K562 (cell line): ENCODE data around the gene CEP128. TPM values are rescaled to one million over a fixed set of nuclear protein-coding genes. Genes with fewer than 3 reads are reported as not detected.

Source experiments
- ATAC-seq: fragments of 200-7000 bp; cut with Tn5 transposase; 3 replicates; pipeline ENCODE4 v1.9.1; 2020; ENCODE audit warnings: moderate library complexity
- BruUV-seq: library from RNA; stranded (reverse); fragments of 400-500 nt; replicated peaks from 2 replicates; lab custom pipeline; 2021; lab: Mats Ljungman, UMichigan
- CTCF ChIA-PET: fragments of 300-600 bp; formaldehyde crosslinking; extraction: SDS; loops from one replicate; lab custom pipeline; 2021; ENCODE audit warnings: low intra/inter-chr PET ratio; lab: Yijun Ruan, JAX
- POLR2A ChIA-PET: fragments of 300-600, 350-650 bp; sonication (Branson Sonifier 250); formaldehyde crosslinking; extraction: SDS; loops from one replicate; lab custom pipeline; 2021; ENCODE audit warnings: antibody characterized with exemption, inconsistent platforms; lab: Yijun Ruan, JAX
- DNase-seq, 4 experiments: peaks; one replicate each; pipeline versions ENCODE4 v3.0.0 to v3.0.0-alpha.2; 2011 to 2018; ENCODE audit warnings: low spot score in 3 of 4, mixed read lengths in 3 of 4; ENCODE audit errors: extremely low read depth in 1 of 4
- FAIRE-seq: peaks from 2 replicates; lab custom pipeline; 2011; peaks lifted over from hg19 to GRCh38; lab: Jason Lieb, UNC
- H2AFZ ChIP-seq: 2 replicates; pipeline ENCODE4 v1.6.0; 2011; ENCODE audit warnings: low read depth, low read length, control low read depth, inconsistent platforms
- H3K27ac ChIP-seq: fragments of 200-600 bp; 3 replicates; pipeline ENCODE4 v1.8.0; 2011; ENCODE audit warnings: low read depth, mild to moderate bottlenecking, control low read depth, inconsistent platforms, low read length, moderate library complexity, mixed read lengths; ENCODE audit errors: extremely low read depth
- H3K27me3 ChIP-seq, 2 experiments: fragments of 300-600 bp in 1 of 2; 2 replicates in 1 of 2; 3 replicates in 1 of 2; pipeline versions ENCODE4 v1.6.0 to v1.8.0; 2011; ENCODE audit warnings: inconsistent platforms in 2 of 2, low read length in 2 of 2, mild to moderate bottlenecking in 1 of 2, mixed read lengths in 1 of 2, moderate library complexity in 1 of 2; ENCODE audit not compliant: control insufficient read depth in 2 of 2, insufficient read depth in 2 of 2
- H3K36me3 ChIP-seq: fragments of 300-600 bp; 3 replicates; pipeline ENCODE4 v1.8.0; 2011; ENCODE audit warnings: mild to moderate bottlenecking, low read length, inconsistent platforms; ENCODE audit not compliant: control insufficient read depth, insufficient read depth
- H3K4me1 ChIP-seq, 2 experiments: fragments of 200-600 bp in 1 of 2; replicated peaks in 1 of 2; 2 replicates in 1 of 2; 3 replicates in 1 of 2; pipeline versions ENCODE4 v1.5.1 to v1.8.0; 2011; ENCODE audit warnings: inconsistent platforms in 2 of 2, low read length in 2 of 2, mild to moderate bottlenecking in 1 of 2, mixed read lengths in 1 of 2, moderate library complexity in 1 of 2; ENCODE audit not compliant: control insufficient read depth in 2 of 2, insufficient read depth in 2 of 2
- H3K4me2 ChIP-seq: 2 replicates; pipeline ENCODE4 v1.6.1; 2011; ENCODE audit warnings: low read length, control low read depth, inconsistent platforms, mixed read lengths; ENCODE audit not compliant: insufficient read depth
- H3K4me3 ChIP-seq: fragments of 200-600 bp; sonication (generic), shearing (Covaris generic); 2 replicates; pipeline ENCODE4 v1.5.1; 2016; ENCODE audit warnings: control low read depth, inconsistent platforms
- H3K79me2 ChIP-seq: fragments of 200-600 bp; 3 replicates; pipeline ENCODE4 v1.8.0; 2011; ENCODE audit warnings: low read length, inconsistent platforms; ENCODE audit not compliant: control insufficient read depth, insufficient read depth
- H3K9ac ChIP-seq, 2 experiments: 2 replicates each; pipeline versions ENCODE4 v1.6.0 to v1.6.1; 2011; ENCODE audit warnings: low read depth in 2 of 2, low read length in 2 of 2, control low read depth in 1 of 2, inconsistent platforms in 1 of 2, mild to moderate bottlenecking in 1 of 2, mixed read lengths in 1 of 2; ENCODE audit not compliant: insufficient read depth in 1 of 2
- H3K9me1 ChIP-seq: one replicate; pipeline ENCODE4 v1.6.0; 2011; ENCODE audit warnings: inconsistent platforms, mild to moderate bottlenecking, low read length, moderate library complexity; ENCODE audit not compliant: control insufficient read depth, insufficient read depth
- H3K9me3 ChIP-seq: replicated peaks from 2 replicates; pipeline ENCODE4 v1.5.1; 2011; ENCODE audit warnings: low read depth, low read length, inconsistent platforms; ENCODE audit not compliant: control insufficient read depth, insufficient read depth
- H4K20me1 ChIP-seq: replicated peaks from 2 replicates; pipeline ENCODE4 v1.6.1; 2011; ENCODE audit warnings: low read length, inconsistent platforms, mixed read lengths; ENCODE audit not compliant: control insufficient read depth, insufficient read depth
- ARID4B ChIP-seq: sonication (generic); formaldehyde crosslinking; IDR thresholded peaks from 2 replicates; pipeline ENCODE4 v1.8.0; 2022; ENCODE audit warnings: mild to moderate bottlenecking, missing genetic modification reagents
- C11orf30 ChIP-seq: fragments of 450-650 bp; IDR thresholded peaks from 2 replicates; pipeline ENCODE4 v1.6.1; 2016; ENCODE audit warnings: low read depth, mild to moderate bottlenecking
- CXXC5 ChIP-seq: fragments of 250-450 bp; sonication (Bioruptor Pico); IDR thresholded peaks from 2 replicates; pipeline ENCODE4 v1.8.0; 2022; ENCODE audit warnings: inconsistent platforms, mild to moderate bottlenecking, moderate library complexity
- FOSL1 ChIP-seq: fragments of 200-800 bp; sonication (Bioruptor generic); conservative IDR thresholded peaks from 2 replicates; pipeline ENCODE4 v1.6.1; 2016; ENCODE audit warnings: missing genetic modification characterization, missing compliant biosample characterization
- HOMEZ ChIP-seq: fragments of 250-450 bp; sonication (Bioruptor Pico); IDR thresholded peaks from 2 replicates; pipeline ENCODE4 v1.4.0; 2020; ENCODE audit warnings: mild to moderate bottlenecking, moderate library complexity
- IRF1 ChIP-seq: sonication (generic); formaldehyde crosslinking; IDR thresholded peaks from 2 replicates; pipeline ENCODE4 v1.8.0; 2022; ENCODE audit warnings: missing genetic modification reagents, mild to moderate bottlenecking, borderline replicate concordance
- NFRKB ChIP-seq: fragments of 450-650 bp; IDR thresholded peaks from 2 replicates; pipeline ENCODE4 v1.6.1; 2016; ENCODE audit warnings: low read depth
- NFXL1 ChIP-seq: fragments of 450-650 bp; formaldehyde crosslinking; IDR thresholded peaks from 2 replicates; pipeline ENCODE4 v1.4.0; 2021; ENCODE audit warnings: mild to moderate bottlenecking
- NFYB ChIP-seq: IDR thresholded peaks from 2 replicates; pipeline ENCODE4 v1.6.1; 2011; ENCODE audit warnings: mild to moderate bottlenecking, moderate library complexity; ENCODE audit not compliant: insufficient read length; ENCODE audit errors: extremely low read depth
- SNAPC5 ChIP-seq: fragments of 250-450 bp; sonication (Bioruptor Pico); IDR thresholded peaks from 2 replicates; pipeline ENCODE4 v1.8.0; 2021; ENCODE audit warnings: moderate library complexity, mild to moderate bottlenecking, inconsistent platforms
- THAP12 ChIP-seq: fragments of 250-450 bp; sonication (Bioruptor Pico); IDR thresholded peaks from 2 replicates; pipeline ENCODE4 v1.9.0; 2021; ENCODE audit warnings: mild to moderate bottlenecking, inconsistent platforms
- ZNF354B ChIP-seq: fragments of 250-450 bp; sonication (Bioruptor Pico); IDR thresholded peaks from 2 replicates; pipeline ENCODE4 v1.4.0; 2020
- WGBS: fragments of 100-300 bp; shearing (Covaris generic); methylation state at CpG from one replicate; pipeline ENCODE4 v1.1.6; 2016; ENCODE audit warnings: low coverage, mixed read lengths; ENCODE audit not compliant: insufficient coverage; ENCODE audit errors: missing lambda C conversion rate; 5-methylcytosine and 5-hydroxymethylcytosine counted together
- in situ Hi-C: fragments of 300-500 bp; cut with MboI; formaldehyde crosslinking; loops from 4 replicates; pipeline ENCODE4 v1.15.0; 2018; ENCODE audit warnings: inconsistent platforms, mixed read lengths
- intact Hi-C: fragments of 100-400 bp; cut with micrococcal nuclease; formaldehyde crosslinking; loops from 2 replicates; pipeline ENCODE4 v1.14.2; 2022
- polyA plus RNA-seq, 8 experiments: library from polyadenylated mRNA; depleted of rRNA in 4 of 8; stranded (reverse) in 5 of 8; unstranded in 3 of 8; fragments of >200 nt; fragmentation: Nextera tagmentation in 2 of 8; fragmentation: Illumina TruSeq in 1 of 8; extraction: Ambion mirVana in 2 of 8; extraction: Trizol in 1 of 8; gene quantifications; 2 replicates each; pipeline versions ENCODE4 v1.2.1 to v1.2.3, GENCODE V29; 2011 to 2014; ENCODE audit warnings: inconsistent platforms in 1 of 8, missing spikeins in 1 of 8
- total RNA-seq, 7 experiments: library from RNA; depleted of rRNA in 6 of 7; stranded (reverse); fragments of >200 nt in 6 of 7; fragmentation: Illumina TruSeq in 2 of 7; extraction: Trizol in 2 of 7; gene quantifications; 2 replicates each; pipeline versions ENCODE4 v1.2.1 to v1.2.3, GENCODE V29; 2011 to 2021; ENCODE audit warnings: low replicate concordance in 1 of 7

The CEP128 gene
- total and polyA plus RNA-seq, 9 of the 15 experiments (the other 6 are each of a cell fraction or from before 2014, with no cell fraction given): 2.3 to 9.2 (median 4.6) TPM

- TF ChIP-seq CXXC5 (CRISPR knock-in tag) (no peak), IRF1 (CRISPR knock-in tag) (no peak), THAP12 (CRISPR knock-in tag) (no peak), ZNF354B (CRISPR knock-in tag) (no peak), C11orf30 (no peak), NFRKB (0 out of 2 replicates have a peak, but pooled peaks have one; percentile 13), SNAPC5 (CRISPR knock-in tag) (no peak)
These were observed 658 bp upstream of the CEP128 start (continued) for GRCh38 chr14:80942191-80942600.

GRCh38 chr14:80940146-80940545 lies 1.4 kb downstream of the CEP128 start:
- Histone ChIP-seq H3K9me3 (no peaks in the 10 kb centered on the region), H3K36me3 (peaks cover 2% of the 10 kb centered on the region; the same call in 1 of the 3 replicates), H3K4me1 (peaks cover 0 to 3% of the 10 kb centered on the region in 2 experiments; a peak in 2 of 5 replicates), H3K27me3 (no peaks in the 10 kb centered on the region), H3K27ac (no peak overlapping the region), H2AFZ (no peak overlapping the region), H4K20me1 (no peaks in the 10 kb centered on the region), H3K9me1 (no peaks in the 10 kb centered on the region), H3K4me3 (no peak overlapping the region), H3K79me2 (peaks cover 12% of the 10 kb centered on the region; the same call in 2 of the 3 replicates), H3K9ac (no peak overlapping the region), H3K4me2 (peak overlapping the region; percentile 25; the same call in 1 of the 2 replicates)
- no peak for DNase-seq
- in situ Hi-C loops: no loop called here
- no peak for FAIRE-seq
- CTCF ChIA-PET: no interaction called here
- intact Hi-C loops: no loop called here
- no peak for ATAC-seq
- WGBS: 78% methylated on average over 1 of the region's 1 CpG
- no TSS peak for BruUV-seq
- POLR2A ChIA-PET: no interaction called here
- TF ChIP-seq HOMEZ (no peak), ARID4B (CRISPR knock-in tag) (no peak), FOSL1 (tag) (no peak), NFYB (no peak), NFXL1 (CRISPR knock-in tag) (no peak)
